ENCODE measurements around the gene NRGN.

GRCh38 chr11:124754710-124755109 is 15.0 kb downstream of the NRGN start:
- no peak for TF ChIP-seq CTCF (IDR thresholded peaks at IDR 0.05)
- TF ChIP-seq POLR2A (IDR thresholded peaks at IDR 0.05) = no peak
